GM19324 (cell line): ENCODE measurements around the gene CNTNAP5.

Experiments
- ATAC-seq: cut with Tn5 transposase; IDR thresholded peaks from one replicate; pipeline ENCODE4 v1.9.1; 2021; ENCODE audit warnings: mild to moderate bottlenecking, moderate library complexity; ENCODE audit not compliant: unreplicated experiment, low FRiP score

CNTNAP5 gene

DNA sequence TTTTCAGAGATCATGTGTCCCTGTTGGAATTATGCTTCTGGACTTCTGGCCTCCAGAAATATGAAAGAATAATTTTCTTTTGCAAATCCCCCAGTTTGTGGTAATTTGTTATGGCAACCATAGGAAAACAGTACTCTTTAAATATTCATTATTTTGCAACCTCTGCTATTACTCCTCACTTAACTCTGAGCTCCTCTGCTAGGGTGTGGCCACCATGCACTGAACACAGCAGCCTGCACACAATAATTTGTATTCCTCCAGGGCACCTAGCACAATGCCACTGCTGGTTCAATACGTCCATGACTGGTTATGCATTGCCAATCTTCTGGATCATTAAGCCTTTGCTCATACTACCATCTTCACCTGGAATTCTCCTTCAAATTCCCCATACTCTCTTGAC is 232.0 kb downstream of the CNTNAP5 start:
- ATAC-seq = no peak

DNA sequence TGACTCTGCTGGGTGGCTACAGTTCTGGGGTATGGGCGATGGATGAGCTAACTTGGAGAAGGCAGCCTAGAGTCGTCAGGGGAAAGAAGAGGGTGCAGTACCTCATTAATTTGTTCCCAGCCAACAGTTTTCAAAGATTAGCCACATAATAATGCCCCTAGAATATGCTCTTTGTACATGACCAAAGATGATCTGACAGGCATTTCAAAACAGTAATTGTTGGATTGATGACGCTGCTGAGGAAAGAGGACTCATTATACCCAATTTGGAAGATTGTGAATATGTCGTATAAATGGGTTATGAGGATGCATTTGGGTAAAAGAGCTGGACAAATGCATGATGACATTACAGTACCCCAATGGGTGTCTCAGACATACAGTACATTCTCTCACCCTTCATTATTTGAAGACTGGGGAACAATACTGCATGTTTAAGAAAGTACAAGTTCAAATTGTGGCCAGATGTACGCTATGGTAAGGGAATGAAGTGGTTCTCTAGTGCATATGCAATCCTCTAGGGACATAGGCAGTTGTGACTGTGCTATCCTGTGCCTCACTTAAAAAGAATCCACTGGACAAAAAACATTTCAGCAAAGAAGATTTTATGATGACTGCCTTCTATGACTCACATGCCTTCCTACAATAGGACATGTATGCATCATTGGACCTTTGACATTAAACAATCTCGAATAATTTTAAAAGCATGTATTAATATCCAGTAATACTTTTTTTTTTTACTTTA is 233.2 kb downstream of the CNTNAP5 start:
- no peak for ATAC-seq

DNA sequence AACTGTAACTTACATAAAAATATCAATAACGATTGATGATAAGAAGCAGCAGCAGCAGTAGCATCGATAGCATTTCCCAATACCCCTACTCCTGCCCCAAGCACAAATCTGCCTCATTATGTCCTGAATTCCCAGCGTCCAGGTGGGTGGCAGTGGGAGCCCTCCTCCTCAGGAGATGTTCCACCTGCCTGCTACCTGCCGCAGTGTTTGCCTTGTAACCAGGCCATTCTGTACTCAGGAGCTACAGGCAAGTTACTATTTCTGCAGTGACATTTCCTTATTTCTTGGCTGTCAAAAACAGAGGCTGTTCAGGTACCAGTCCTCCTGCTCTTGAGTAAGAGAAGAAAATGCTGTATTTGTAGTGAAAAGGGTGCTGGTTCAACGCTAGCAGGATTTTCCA is 236.4 kb downstream of the CNTNAP5 start:
- no peak for ATAC-seq

DNA sequence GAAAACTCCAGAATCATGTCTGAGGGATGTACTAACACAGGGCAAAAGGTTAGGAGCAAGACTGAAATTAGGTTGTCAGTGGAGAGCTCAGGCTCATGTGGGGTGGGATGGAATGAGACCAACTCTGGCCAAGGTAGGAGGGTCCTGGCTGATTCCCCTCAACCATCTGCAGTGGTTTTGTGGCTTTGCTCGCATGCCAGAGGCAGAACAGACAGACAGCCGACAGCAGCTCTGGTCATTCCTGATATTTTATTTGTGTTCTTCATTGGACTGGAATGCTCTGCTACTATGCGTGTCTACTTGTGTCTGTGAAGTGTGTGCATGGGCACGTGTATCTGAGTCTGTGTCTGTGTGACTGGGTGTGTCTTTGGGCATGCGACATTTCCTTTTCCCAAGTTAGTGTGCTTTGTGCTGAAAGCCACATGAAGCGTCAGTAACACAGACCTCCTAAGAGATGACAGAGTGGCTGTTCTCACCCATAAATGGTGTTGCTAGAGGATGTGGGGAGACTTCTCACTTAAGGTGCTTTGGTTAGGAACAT is 239.5 kb downstream of the CNTNAP5 start:
- no peak for ATAC-seq

DNA sequence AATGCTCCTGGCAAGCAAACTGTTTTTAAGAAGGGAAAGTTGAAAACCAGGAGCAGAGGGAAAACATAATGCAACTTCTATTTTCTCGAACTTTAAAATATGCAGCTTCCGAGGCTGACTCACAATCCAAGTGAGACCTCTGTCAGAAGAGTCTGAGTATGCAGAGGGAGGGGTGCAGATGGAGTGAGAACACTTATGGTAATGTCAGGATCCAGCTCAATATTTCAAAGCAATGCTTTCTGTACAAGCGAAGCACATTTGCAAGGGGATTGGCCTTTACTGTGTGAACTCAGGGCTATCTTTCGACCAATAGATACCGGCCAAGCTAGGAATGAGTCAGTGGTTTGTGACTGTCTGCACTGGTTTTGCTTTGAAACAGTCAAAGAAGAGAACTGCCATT is 242.7 kb downstream of the CNTNAP5 start:
- no peak for ATAC-seq

DNA sequence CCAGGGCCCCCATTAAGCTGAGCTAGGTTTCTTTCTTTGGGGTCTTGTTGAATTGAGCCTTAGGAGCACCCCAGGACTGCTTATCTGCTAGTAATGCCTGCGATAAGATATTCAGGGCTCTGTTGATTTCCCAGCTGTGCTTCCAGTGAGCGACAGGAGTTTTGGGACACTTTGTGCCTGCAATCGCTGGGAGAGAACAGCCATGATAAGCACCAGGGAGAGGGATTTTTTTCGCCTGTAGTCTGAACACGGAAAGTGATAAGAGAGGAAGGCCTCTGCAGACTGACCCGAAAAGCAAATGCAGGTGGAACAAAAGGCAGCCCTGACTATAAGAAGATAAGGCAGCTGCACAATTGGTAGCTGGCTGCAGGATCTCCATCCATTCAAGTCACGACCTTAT is 244.3 kb downstream of the CNTNAP5 start:
- no peak for ATAC-seq

DNA sequence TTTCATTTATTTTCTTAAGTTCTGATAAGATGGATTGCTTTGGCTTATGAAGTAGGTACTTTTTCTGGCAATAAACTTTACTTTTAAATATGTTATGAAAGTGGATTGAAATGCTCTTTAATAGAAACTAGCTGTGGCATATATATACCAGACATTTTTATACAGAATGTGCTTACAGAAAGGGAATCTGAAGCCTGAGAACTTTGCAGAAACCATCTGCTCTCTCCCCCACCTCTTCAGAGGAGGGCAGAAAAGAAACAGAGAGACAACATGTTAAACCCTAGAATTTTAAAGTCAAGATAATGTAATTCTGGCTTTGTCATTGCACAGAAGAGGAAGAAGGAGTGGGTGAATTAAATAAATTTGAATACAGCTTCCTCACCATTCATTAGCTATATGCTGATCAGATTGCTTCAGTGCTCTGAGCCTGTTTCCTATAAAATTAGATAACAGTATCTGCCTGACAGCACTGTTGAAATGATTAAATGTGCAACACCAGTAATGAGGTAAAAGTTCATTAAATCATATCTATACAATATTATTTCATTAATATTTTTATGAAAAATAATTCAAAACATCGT is 247.3 kb downstream of the CNTNAP5 start:
- ATAC-seq = no peak

DNA sequence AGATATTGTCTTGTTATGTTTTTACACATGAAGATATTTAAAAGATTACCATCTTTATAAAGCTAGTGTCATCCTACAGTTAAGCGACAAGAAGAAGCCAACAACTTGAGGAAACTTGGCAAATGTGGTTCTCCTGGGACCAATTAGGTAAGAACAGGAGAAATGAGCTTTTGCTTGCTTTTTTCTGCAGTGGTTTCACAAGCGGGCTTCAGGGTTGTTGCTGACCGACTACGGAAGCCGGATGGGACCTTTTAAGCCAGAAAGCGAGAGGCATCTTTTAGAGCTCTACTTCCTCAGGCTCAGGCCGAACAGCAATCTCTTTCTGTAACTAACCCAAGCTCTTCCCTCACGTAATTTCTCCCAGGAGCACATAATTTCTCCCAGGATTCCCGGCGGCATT is 256.5 kb downstream of the CNTNAP5 start:
- no peak for ATAC-seq

DNA sequence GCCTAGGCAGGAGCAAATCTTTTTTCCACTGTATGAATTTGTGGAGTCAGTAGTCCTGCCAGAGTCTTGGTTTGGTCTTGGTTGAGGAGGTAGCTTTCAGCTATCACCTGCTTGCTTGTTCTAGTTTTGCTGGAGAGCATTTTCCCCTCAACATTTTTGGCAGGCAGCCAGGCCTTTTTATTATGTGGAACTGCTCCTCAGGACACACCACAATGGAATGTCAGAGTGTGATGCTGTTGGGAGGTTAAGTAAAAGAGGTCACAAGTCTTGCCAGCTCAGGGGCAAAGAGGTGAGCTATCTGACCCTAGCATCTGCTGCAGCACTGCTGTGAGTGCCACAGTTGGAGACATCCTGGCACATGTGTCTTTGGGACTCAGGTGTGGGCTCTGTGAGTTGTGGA is 258.0 kb downstream of the CNTNAP5 start:
- no peak for ATAC-seq

DNA sequence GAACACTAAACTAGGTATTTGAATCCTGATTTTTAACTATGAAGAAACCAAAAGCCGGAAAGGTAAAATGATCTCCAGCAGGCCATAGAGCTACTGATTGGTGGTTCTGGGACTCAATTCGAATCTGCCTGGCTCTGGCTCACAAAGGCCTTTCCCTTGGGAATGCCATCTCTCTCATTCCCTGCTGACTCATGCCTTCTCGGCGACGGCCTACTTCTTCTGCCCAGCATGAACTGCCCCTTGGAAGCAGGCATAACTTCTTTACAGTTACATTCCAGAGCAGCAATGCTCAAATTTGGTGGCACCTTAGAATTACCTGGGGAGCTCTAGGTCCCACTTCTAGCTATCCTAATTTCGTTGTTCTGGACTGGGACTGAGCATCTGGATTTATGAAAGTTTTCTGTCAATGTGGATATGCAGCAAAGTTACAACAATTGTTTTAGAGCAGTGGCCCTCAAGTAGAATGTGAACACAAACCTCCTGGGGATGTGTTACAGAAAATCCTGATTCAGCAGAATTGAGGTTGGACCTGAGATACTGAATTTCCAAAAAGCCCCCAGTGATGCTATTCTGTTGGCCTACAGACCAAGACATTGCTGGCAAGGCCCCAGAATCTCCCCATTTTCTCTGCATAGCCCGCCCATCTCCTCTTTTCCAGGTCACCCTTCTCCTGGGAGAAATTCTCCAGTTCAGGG is 261.1 kb downstream of the CNTNAP5 start:
- no peak for ATAC-seq

DNA sequence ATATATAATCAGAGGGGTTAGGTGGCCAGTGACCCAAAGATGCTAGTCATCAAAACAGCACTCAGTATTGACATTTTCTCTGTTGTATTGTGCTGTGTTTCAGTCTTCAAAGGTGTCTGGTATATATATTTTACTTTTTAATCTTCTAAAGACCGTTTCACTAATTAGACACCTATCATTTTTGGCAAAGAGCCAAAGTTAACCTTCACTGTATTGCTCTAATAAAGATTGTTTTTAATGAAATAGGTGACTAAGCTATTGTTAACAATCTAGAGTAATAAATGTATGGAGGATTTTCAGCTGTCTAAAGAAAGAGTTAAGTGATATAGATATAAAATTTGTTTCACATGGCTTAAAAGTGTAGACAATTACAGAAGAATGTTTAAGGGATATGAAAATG is 264.0 kb downstream of the CNTNAP5 start:
- no peak for ATAC-seq

DNA sequence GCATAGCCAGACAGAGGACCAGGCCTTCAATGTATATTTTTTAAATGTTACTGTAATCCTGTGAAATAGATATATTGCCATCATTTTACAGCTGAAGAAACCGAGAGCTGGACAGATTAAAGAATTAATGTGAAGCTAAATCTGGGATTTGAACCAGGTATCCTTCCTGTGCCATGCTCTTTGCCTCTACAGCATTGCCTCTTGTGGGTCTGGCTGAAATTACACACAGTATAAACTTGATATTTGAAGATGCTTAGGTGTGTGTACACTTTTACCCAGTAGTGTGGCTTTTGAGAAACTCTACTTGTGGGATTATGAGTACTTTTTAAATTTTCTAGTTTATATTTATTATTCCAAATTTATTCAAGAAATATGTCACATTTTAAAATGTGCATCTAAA is 264.5 kb downstream of the CNTNAP5 start:
- no peak for ATAC-seq

DNA sequence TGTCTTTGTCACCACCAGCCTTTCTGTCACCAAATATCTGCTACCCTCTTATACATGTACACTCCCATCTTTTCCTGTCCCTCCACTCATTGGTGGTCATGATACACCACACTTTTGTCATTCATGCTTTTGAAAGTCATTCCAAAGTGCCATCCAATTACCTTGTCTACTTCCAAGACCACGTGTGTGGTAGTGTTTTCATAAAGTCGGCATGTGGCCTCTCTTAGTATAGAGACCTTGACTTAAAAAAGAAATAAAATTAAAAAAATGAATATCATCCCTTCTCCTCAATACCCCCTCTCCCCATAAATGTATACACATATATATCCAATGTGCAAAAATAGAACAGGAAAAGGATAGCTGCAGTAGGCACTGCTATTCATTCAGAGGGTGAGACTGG is 271.4 kb downstream of the CNTNAP5 start:
- ATAC-seq = no peak

DNA sequence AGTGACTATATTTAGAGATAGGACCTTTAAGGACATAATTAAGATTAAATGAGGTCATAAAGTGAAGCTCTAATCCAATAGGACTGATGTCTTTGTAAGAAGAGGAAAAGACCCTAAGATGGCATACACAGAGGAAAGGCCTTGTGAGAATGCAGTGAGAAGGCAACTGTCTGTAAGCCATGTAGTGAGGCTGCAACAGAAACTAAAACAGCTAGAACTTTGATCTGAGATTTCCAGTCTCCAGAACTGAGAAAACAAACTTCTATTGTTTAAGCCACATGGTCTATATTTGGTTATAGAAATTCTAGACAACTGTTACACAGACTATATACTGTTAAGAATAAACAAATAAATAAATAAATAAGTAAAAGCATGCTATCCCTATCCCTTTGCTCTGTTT is 276.8 kb downstream of the CNTNAP5 start:
- no peak for ATAC-seq

DNA sequence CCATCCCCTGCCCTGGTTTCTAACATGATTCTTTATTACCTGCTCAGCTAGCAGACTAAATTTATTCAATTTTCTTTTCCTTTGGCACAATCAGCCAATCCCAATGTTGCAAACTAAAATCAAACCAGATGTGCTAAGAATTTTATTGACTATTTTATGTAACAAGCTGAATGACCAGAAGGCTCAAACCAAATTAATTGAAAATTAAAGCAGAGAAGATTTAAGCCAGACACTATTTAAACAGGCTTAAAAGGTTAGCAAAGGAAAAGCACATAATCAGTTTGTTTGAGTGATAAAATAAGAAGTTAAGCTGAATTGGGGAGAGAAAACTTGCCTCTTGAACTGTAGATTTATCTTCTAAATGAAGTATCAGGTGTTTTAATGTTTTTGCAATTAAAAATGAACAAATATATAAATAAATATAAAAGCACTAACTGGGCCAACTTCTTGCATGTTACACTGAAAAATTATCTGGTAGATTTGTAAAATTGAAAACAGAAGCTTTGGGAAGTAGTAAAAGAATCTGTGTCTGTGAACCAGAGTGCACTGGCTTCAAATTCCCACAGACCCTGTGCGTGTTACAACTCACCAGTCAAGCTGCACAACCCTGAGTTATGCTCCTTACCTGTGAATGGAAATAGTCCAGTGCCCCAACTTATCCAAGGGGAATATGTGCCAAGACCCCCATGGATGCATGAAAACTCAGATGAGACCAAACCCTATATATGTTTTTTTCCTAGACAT is 283.4 kb downstream of the CNTNAP5 start:
- ATAC-seq = no peak

DNA sequence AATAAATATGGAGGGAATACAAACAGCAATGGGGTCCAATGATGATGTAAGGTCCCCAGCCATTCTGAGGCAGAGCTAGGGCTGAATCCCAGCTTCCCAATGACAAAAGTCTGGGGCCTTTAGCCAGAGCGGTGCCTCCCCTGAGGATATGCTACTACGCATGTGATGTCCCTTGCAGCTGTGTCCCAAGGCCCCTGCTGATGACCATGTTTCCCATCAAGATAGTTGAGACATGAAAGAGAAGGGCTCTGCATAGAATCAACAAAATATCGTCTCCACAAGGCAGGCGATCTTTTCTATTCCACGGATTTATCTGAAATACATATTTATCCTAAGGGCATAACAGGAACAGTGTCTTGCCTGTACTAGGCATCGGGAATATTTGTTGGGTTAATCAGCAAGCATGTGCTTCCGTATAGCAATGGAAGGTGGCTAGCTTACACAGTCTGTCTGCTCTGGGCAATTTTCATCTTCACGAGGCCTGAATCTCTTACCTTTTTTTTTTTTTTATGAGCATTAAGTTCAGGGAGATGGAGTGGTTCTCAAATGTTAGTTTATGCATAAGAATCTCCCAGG is 284.6 kb downstream of the CNTNAP5 start:
- no peak for ATAC-seq

DNA sequence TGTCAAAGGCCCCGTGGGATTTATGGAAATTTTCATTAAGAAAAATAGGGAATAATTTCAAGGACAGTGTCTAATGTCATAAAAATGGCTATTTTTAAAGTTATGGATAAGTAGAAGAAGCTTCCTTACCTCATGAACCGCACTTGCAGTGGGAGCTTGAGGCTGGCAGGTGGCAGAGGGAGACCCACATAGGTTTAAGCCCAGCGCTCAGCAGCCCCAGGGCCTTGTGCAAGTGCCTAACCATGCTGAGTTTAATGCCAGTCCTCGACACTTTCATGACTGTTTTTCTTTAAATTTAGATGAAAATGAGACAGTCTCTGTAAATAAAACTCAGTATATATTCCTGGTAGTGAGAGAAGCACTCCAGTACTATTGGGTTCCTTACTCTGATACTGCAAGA is 285.6 kb downstream of the CNTNAP5 start:
- ATAC-seq = no peak

DNA sequence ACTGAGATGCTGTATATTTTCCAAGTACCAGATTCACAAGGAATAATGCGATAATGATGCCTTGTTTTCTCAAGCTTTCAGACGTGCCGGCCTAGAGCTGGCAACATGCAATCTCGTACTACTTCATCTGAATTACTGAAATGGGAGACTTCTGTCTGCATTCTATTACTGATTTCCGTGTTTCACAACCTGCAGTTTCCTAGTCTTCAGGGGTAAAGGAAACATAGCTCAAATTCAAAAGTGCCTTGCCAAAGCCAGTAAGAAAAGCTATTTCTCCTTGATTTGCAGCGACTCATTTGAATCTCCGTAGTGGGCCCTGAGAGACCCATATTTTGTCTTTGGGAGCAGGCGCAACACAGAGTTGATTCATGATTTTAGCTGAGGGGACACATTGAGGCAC is 289.0 kb downstream of the CNTNAP5 start:
- ATAC-seq = no peak

DNA sequence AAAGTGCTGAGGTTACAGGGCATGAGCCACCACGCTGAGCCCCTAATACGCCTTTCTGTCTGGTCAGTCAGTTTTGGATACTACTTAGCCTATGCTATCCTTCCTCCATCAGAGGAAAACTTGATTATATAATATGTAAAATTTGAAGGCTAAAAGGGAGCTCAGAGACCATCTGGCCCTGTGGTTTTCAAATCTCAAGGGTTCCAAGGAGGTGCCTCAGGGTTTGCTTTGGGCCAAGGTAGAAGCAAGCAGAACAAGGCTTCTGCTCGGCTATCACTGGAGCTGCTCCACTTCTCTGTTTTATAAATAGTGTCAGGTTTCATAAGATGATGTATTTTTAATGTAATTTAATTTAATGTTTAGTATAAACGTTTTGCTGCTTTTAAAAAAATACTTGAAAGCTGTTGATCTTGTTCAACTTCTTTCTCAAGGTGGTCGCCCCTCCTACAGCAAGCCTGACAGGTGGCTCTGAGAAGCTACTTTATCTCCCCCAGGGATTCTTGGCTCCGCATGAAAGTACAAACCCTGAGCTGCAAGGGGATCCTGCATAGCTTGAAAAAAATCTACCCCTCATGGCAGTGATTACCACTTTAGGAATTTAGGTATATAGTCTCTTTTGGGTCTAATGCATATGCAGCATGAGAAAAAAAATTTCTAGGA is 290.3 kb downstream of the CNTNAP5 start:
- ATAC-seq = no peak

DNA sequence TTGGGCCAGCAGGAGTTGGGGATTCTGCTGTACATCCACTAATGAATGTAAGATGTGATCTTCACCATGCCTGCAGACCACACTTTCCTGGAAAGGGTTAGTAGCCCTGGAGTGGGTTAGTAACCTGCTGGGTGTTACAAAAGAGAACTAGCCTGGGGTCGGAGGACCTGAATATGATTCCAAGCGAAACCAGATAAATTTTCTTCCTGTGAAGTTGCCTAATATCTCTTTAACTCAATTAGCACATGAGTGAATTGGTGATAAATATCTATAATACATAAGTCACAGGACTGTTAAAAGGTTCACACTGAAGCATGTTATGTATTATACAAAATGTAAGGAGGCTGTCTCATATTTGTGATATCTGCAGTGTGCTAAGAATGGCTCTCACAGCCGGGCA is 291.0 kb downstream of the CNTNAP5 start:
- ATAC-seq = no peak
